NCI-H1436 (cell line): ENCODE measurements around the gene POGZ.
A peak's percentile ranks its signal among the peaks of the same experiment; 100 is the strongest.

ENCODE experiments used
- DNase-seq: peaks from one replicate; lab custom pipeline; 2025; lab: John Stamatoyannopoulos, UW

POGZ gene

GRCh38 chr1:151459331-151460046 lies at the start of gene POGZ:
Gene POGZ, minus strand, starts transcription at chr1:151459494. Its CDS starts 17,290 bp downstream, at chr1:151442204.
- DNase-seq, result peak; percentile 90

- DNase-seq, result no peak
Observed at GRCh38 chr1:151508833-151509232, 49.5 kb upstream of the POGZ start.

- DNase-seq, result no peak
Observed at GRCh38 chr1:151504759-151505158, 45.5 kb upstream of the POGZ start.

- no peak for DNase-seq
Observed at GRCh38 chr1:151504252-151504651, 45.0 kb upstream of the POGZ start.

GRCh38 chr1:151502859-151503780 lies 43.8 kb upstream of the POGZ start:
- DNase-seq, result no peak

- DNase-seq, result no peak
Observed at GRCh38 chr1:151502035-151502700, 42.9 kb upstream of the POGZ start.

- DNase-seq, result no peak
Observed at GRCh38 chr1:151501474-151501873, 42.2 kb upstream of the POGZ start.

- DNase-seq, result no peak
Observed at GRCh38 chr1:151499930-151500329, 40.6 kb upstream of the POGZ start.

- no peak for DNase-seq
Observed at GRCh38 chr1:151499365-151499764, 40.1 kb upstream of the POGZ start.

GRCh38 chr1:151495316-151495715 lies 36.0 kb upstream of the POGZ start:
- DNase-seq, result no peak

GRCh38 chr1:151494741-151495281 lies 35.5 kb upstream of the POGZ start:
- DNase-seq, result no peak

GRCh38 chr1:151493042-151493441 lies 33.7 kb upstream of the POGZ start:
- no peak for DNase-seq

- DNase-seq, result no peak
Observed at GRCh38 chr1:151492120-151492519, 32.8 kb upstream of the POGZ start.

GRCh38 chr1:151491641-151492040 lies 32.3 kb upstream of the POGZ start:
- no peak for DNase-seq

- no peak for DNase-seq
Observed at GRCh38 chr1:151486557-151486956, 27.3 kb upstream of the POGZ start.

- no peak for DNase-seq
Observed at GRCh38 chr1:151485685-151486255, 26.5 kb upstream of the POGZ start.

- no peak for DNase-seq
Observed at GRCh38 chr1:151482017-151482416, 22.7 kb upstream of the POGZ start.

GRCh38 chr1:151479462-151479861 lies 20.2 kb upstream of the POGZ start:
- DNase-seq, result no peak

- DNase-seq, result no peak
Observed at GRCh38 chr1:151478923-151479322, 19.6 kb upstream of the POGZ start.

- DNase-seq, result no peak
Observed at GRCh38 chr1:151478140-151478812, 19.0 kb upstream of the POGZ start.

- no peak for DNase-seq
Observed at GRCh38 chr1:151477066-151477465, 17.8 kb upstream of the POGZ start.
